Kidney epithelial cell (primary cell): Measurements from ENCODE around the gene DDX41. TPM values are rescaled to one million over a fixed set of nuclear protein-coding genes. Genes with fewer than 3 reads are reported as not detected.

Experiments used
- DNase-seq: peaks from one replicate; pipeline ENCODE4 v3.0.0-alpha.2; 2010; ENCODE audit warnings: low read depth
- H3K27me3 ChIP-seq: 2 replicates; pipeline ENCODE4 v1.6.0; 2011; ENCODE audit warnings: low read length; ENCODE audit not compliant: control insufficient read depth, insufficient read depth
- H3K36me3 ChIP-seq: 2 replicates; pipeline ENCODE4 v1.5.1; 2011; ENCODE audit warnings: low read length; ENCODE audit not compliant: control insufficient read depth, insufficient read depth
- H3K4me3 ChIP-seq: 2 replicates; pipeline ENCODE4 v1.5.1; 2011; ENCODE audit warnings: low read depth, mild to moderate bottlenecking, control low read depth, low read length
- CTCF ChIP-seq: IDR thresholded peaks from 2 replicates; pipeline ENCODE4 v1.5.1; 2011; ENCODE audit warnings: mild to moderate bottlenecking, moderate library complexity, low read length, control low read depth, inconsistent platforms; ENCODE audit not compliant: insufficient read depth, poor library complexity, severe bottlenecking
- total RNA-seq: library from RNA; depleted of rRNA; stranded (reverse); fragments of >200 nt; gene quantifications from 2 replicates; pipeline ENCODE4 v1.2.3, GENCODE V29; 2015

DDX41 gene
- total RNA-seq, 1 donor from 2014 or later: 151 TPM

GRCh38 chr5:177540438-177540837, 23.7 kb upstream of the DDX41 start:
- Histone ChIP-seq H3K36me3 (no peaks in the 10 kb centered on the region), H3K4me3 (no peak overlapping the region), H3K27me3 (no peaks in the 10 kb centered on the region)
- no peak for DNase-seq
- TF ChIP-seq CTCF: no peak

GRCh38 chr5:177539411-177539810, 22.6 kb upstream of the DDX41 start:
- H3K27me3 ChIP-seq: no peaks in the 10 kb centered on the region
- no peak for DNase-seq
- H3K4me3 ChIP-seq: no peak overlapping the region
- no peak for TF ChIP-seq CTCF
- H3K36me3 ChIP-seq: no peaks in the 10 kb centered on the region

GRCh38 chr5:177538876-177539275, 22.1 kb upstream of the DDX41 start:
- H3K27me3 ChIP-seq: no peaks in the 10 kb centered on the region
- TF ChIP-seq CTCF: no peak
- no peak overlapping the region for H3K4me3 ChIP-seq
- no peaks in the 10 kb centered on the region for H3K36me3 ChIP-seq
- no peak for DNase-seq

- DNase-seq: peak; percentile 57
- no peaks in the 10 kb centered on the region for H3K36me3 ChIP-seq
Observed at GRCh38 chr5:177537389-177538361, 20.9 kb upstream of the DDX41 start.

GRCh38 chr5:177536386-177536785, 19.6 kb upstream of the DDX41 start:
- no peak for DNase-seq
- TF ChIP-seq CTCF: no peak
- no peaks in the 10 kb centered on the region for H3K27me3 ChIP-seq

More at GRCh38 chr5:177537389-177538361, 20.9 kb upstream of the DDX41 start:
- no peak overlapping the region for H3K4me3 ChIP-seq
- no peak for TF ChIP-seq CTCF
- H3K27me3 ChIP-seq: no peaks in the 10 kb centered on the region

More at GRCh38 chr5:177536386-177536785, 19.6 kb upstream of the DDX41 start:
- no peak overlapping the region for H3K4me3 ChIP-seq
- H3K36me3 ChIP-seq: peaks cover 1% of the 10 kb centered on the region
